ENCODE measurements around the gene FBXO34.

FBXO34 gene

GRCh38 chr14:55354500-55354899 is 83.3 kb downstream of the FBXO34 start:
- H3K36me3 ChIP-seq, result peaks cover 3% of the 10 kb centered on the region
- peak; percentile 68 for DNase-seq

GRCh38 chr14:55355922-55356321 is 84.7 kb downstream of the FBXO34 start:
- Histone ChIP-seq H3K9me3 (no peaks in the 10 kb centered on the region), H3K4me1 (no peaks in the 10 kb centered on the region), H3K36me3 (no peaks in the 10 kb centered on the region), H3K4me3 (ENCODE audit: low read depth, low read length) (no peak overlapping the region), H3K27me3 (no peaks in the 10 kb centered on the region)
- no peak for TF ChIP-seq CTCF (IDR thresholded peaks at IDR 0.05; ENCODE audit: low read depth, low read length)
- DNase-seq, result no peak

More at GRCh38 chr14:55354500-55354899, 83.3 kb downstream of the FBXO34 start:
- peak; percentile 92 for TF ChIP-seq CTCF (IDR thresholded peaks at IDR 0.05; ENCODE audit: low read depth, low read length)
- Histone ChIP-seq H3K4me1 (no peaks in the 10 kb centered on the region), H3K27me3 (no peaks in the 10 kb centered on the region), H3K9me3 (no peaks in the 10 kb centered on the region), H3K4me3 (ENCODE audit: low read depth, low read length) (no peak overlapping the region)

GRCh38 chr14:55356913-55357312 is 85.7 kb downstream of the FBXO34 start:
- Histone ChIP-seq H3K9me3 (no peaks in the 10 kb centered on the region), H3K4me3 (ENCODE audit: low read depth, low read length) (no peak overlapping the region), H3K4me1 (no peaks in the 10 kb centered on the region), H3K27me3 (no peaks in the 10 kb centered on the region), H3K36me3 (no peaks in the 10 kb centered on the region)
- no peak for TF ChIP-seq CTCF (IDR thresholded peaks at IDR 0.05; ENCODE audit: low read depth, low read length)
- no peak for DNase-seq

GRCh38 chr14:55359307-55359706 is 88.1 kb downstream of the FBXO34 start:
- no peaks in the 10 kb centered on the region for H3K9me3 ChIP-seq
- H3K27me3 ChIP-seq, result no peaks in the 10 kb centered on the region
- TF ChIP-seq CTCF (IDR thresholded peaks at IDR 0.05; ENCODE audit: low read depth, low read length), result no peak
- no peak overlapping the region for H3K4me3 ChIP-seq (ENCODE audit: low read depth, low read length)
- H3K36me3 ChIP-seq, result no peaks in the 10 kb centered on the region
- DNase-seq, result no peak
- no peaks in the 10 kb centered on the region for H3K4me1 ChIP-seq

DNA sequence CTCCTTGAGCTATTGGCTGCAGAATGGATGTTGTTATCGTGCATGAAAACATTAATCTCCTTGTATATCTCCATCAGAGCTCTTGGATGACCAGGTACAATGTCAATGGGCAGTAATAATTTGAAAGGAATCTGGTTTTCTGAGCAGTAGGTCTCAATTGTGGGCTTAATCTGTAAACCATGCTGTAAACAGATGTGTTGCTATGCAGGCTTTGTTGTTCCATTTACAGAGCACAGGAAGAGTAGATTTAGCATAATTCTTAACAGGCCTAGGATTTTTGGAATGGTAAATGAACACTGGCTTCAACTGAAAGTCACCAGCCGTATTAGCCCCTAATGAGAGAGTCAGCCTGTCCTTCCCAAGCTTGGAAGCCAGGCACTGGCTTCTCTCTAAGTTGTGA is 90.0 kb downstream of the FBXO34 start:
- no peak overlapping the region for H3K4me3 ChIP-seq (ENCODE audit: low read depth, low read length)
- no peaks in the 10 kb centered on the region for H3K36me3 ChIP-seq
- no peak for TF ChIP-seq CTCF (IDR thresholded peaks at IDR 0.05; ENCODE audit: low read depth, low read length)
- no peaks in the 10 kb centered on the region for H3K9me3 ChIP-seq
- H3K4me1 ChIP-seq, result no peaks in the 10 kb centered on the region
- no peaks in the 10 kb centered on the region for H3K27me3 ChIP-seq
- no peak for DNase-seq

GRCh38 chr14:55366271-55366670 is 95.0 kb downstream of the FBXO34 start:
- no peaks in the 10 kb centered on the region for H3K9me3 ChIP-seq
- H3K36me3 ChIP-seq, result peaks cover 19% of the 10 kb centered on the region
- no peaks in the 10 kb centered on the region for H3K4me1 ChIP-seq
- no peak for TF ChIP-seq CTCF (IDR thresholded peaks at IDR 0.05; ENCODE audit: low read depth, low read length)
- no peak overlapping the region for H3K4me3 ChIP-seq (ENCODE audit: low read depth, low read length)
- no peaks in the 10 kb centered on the region for H3K27me3 ChIP-seq
- no peak for DNase-seq
